ENCODE results near the gene FSD1. TPM values are rescaled to one million over a fixed set of nuclear protein-coding genes. Genes with fewer than 3 reads are reported as not detected.

The FSD1 gene
- total RNA-seq, 2 donors from 2014 or later, result 0.98 to 2.4 TPM

- intact Hi-C loops (cut with DNase I), result no loop called here
- TF ChIP-seq, protein P1, sequence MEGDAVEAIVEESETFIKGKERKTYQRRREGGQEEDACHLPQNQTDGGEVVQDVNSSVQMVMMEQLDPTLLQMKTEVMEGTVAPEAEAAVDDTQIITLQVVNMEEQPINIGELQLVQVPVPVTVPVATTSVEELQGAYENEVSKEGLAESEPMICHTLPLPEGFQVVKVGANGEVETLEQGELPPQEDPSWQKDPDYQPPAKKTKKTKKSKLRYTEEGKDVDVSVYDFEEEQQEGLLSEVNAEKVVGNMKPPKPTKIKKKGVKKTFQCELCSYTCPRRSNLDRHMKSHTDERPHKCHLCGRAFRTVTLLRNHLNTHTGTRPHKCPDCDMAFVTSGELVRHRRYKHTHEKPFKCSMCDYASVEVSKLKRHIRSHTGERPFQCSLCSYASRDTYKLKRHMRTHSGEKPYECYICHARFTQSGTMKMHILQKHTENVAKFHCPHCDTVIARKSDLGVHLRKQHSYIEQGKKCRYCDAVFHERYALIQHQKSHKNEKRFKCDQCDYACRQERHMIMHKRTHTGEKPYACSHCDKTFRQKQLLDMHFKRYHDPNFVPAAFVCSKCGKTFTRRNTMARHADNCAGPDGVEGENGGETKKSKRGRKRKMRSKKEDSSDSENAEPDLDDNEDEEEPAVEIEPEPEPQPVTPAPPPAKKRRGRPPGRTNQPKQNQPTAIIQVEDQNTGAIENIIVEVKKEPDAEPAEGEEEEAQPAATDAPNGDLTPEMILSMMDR (IDR thresholded peaks at IDR 0.05), result no peak
- no peak for DNase-seq
Measured at GRCh38 chr19:4323692-4324091, 19.3 kb downstream of the FSD1 start.

DNA sequence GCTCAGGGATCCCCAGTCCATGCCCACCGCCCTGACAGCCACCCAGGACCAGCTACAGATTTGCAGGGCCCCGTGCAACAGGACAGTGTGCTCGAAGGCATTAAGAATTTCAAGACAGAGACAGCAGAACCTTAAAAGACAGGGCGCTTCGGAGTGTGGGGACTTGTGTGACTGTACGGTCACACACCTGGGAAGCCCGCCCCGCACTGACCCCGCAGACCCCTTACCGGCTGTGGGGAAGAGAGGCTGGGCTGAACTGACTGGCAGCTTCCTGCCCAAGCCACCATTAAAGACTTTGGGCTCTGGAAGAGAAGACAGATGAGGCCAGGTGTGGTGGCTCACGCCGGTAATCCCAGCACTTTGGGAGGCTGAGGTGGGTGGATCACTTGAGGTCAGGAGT, 19.8 kb downstream of the FSD1 start:
- no peak for DNase-seq
- intact Hi-C loops (cut with DNase I), result no loop called here

More at GRCh38 chr19:4323692-4324091, 19.3 kb downstream of the FSD1 start:
- Histone ChIP-seq H3K36me3 (no peaks in the 10 kb centered on the region), H3K27me3 (no peaks in the 10 kb centered on the region), H3K4me3 (no peak overlapping the region), H3K9me3 (no peaks in the 10 kb centered on the region), H3K27ac (no peak overlapping the region), H3K4me1 (no peaks in the 10 kb centered on the region), H3K9ac (ENCODE audit: low read depth in 2 of 2, low read length in 2 of 2) (no peak overlapping the region)

GRCh38 chr19:4326215-4326836, 21.9 kb downstream of the FSD1 start:
- Histone ChIP-seq H3K27ac (no peak overlapping the region), H3K4me3 (no peak overlapping the region), H3K4me1 (no peaks in the 10 kb centered on the region), H3K27me3 (no peaks in the 10 kb centered on the region), H3K9ac (ENCODE audit: low read depth in 2 of 2, low read length in 2 of 2) (no peak overlapping the region), H3K36me3 (no peaks in the 10 kb centered on the region), H3K9me3 (no peaks in the 10 kb centered on the region)
- intact Hi-C loops (cut with DNase I), result no loop called here
- TF ChIP-seq, protein P1 (IDR thresholded peaks at IDR 0.05), result no peak
- DNase-seq, result no peak

More for the DNA sequence above, 19.8 kb downstream of the FSD1 start:
- TF ChIP-seq, protein P1 (IDR thresholded peaks at IDR 0.05), result no peak
- Histone ChIP-seq H3K9me3 (no peaks in the 10 kb centered on the region), H3K4me1 (no peaks in the 10 kb centered on the region), H3K4me3 (no peak overlapping the region), H3K36me3 (no peaks in the 10 kb centered on the region), H3K27ac (no peak overlapping the region), H3K27me3 (no peaks in the 10 kb centered on the region), H3K9ac (ENCODE audit: low read depth in 2 of 2, low read length in 2 of 2) (no peak overlapping the region)

GRCh38 chr19:4326837-4327251, 22.4 kb downstream of the FSD1 start:
- Histone ChIP-seq H3K9me3 (no peaks in the 10 kb centered on the region), H3K4me1 (no peaks in the 10 kb centered on the region), H3K4me3 (no peak overlapping the region), H3K27ac (no peak overlapping the region), H3K27me3 (no peaks in the 10 kb centered on the region), H3K36me3 (no peaks in the 10 kb centered on the region), H3K9ac (ENCODE audit: low read depth in 2 of 2, low read length in 2 of 2) (no peak overlapping the region)
- intact Hi-C loops (cut with DNase I), result no loop called here
- TF ChIP-seq, protein P1 (IDR thresholded peaks at IDR 0.05), result no peak
- DNase-seq, result no peak

GRCh38 chr19:4327252-4327876, 23.0 kb downstream of the FSD1 start:
- no peak overlapping the region for H3K27ac ChIP-seq
- no peaks in the 10 kb centered on the region for H3K27me3 ChIP-seq
- H3K9ac ChIP-seq (ENCODE audit: low read depth in 2 of 2, low read length in 2 of 2), result no peak overlapping the region
- peak; percentile 78 for DNase-seq
- TF ChIP-seq, protein P1 (IDR thresholded peaks at IDR 0.05), result no peak
- intact Hi-C loops (cut with DNase I), result no loop called here
- H3K4me1 ChIP-seq, result no peaks in the 10 kb centered on the region
- no peaks in the 10 kb centered on the region for H3K9me3 ChIP-seq
- H3K4me3 ChIP-seq, result no peak overlapping the region
- H3K36me3 ChIP-seq, result no peaks in the 10 kb centered on the region
